K562 (cell line): ENCODE results near the gene ENTPD3. TPM values are rescaled to one million over a fixed set of nuclear protein-coding genes. Genes with fewer than 3 reads are reported as not detected.

Experiments used
- CEBPB ChIP-seq: fragments of 450-650 bp; IDR thresholded peaks from 2 replicates; pipeline ENCODE4 v1.6.1; 2016; ENCODE audit warnings: missing genetic modification characterization, missing compliant biosample characterization
- FIP1L1 ChIP-seq: fragments of 200-400 bp; formaldehyde crosslinking; IDR thresholded peaks from 2 replicates; pipeline ENCODE4 v1.6.1; 2018; ENCODE audit warnings: mild to moderate bottlenecking, low read depth, low read length; ENCODE audit not compliant: poor library complexity, severe bottlenecking
- FOSL1 ChIP-seq: fragments of 200-800 bp; sonication (Bioruptor generic); conservative IDR thresholded peaks from 2 replicates; pipeline ENCODE4 v1.6.1; 2016; ENCODE audit warnings: missing genetic modification characterization, missing compliant biosample characterization
- GATAD2A ChIP-seq: fragments of 450-650 bp; IDR thresholded peaks from 2 replicates; pipeline ENCODE4 v1.6.1; 2017
- GTF2F1 ChIP-seq: IDR thresholded peaks from 2 replicates; pipeline ENCODE4 v1.6.1; 2011; ENCODE audit warnings: low read depth, low read length, improper control_type of control experiment
- HCFC1 ChIP-seq: IDR thresholded peaks from 2 replicates; pipeline ENCODE4 v1.6.1; 2012; ENCODE audit warnings: low read depth, low read length, improper control_type of control experiment
- HMGN3 ChIP-seq: IDR thresholded peaks from 2 replicates; pipeline ENCODE4 v1.6.1; 2011; ENCODE audit warnings: borderline replicate concordance, low read depth, mild to moderate bottlenecking, mixed read lengths, low read length; ENCODE audit not compliant: insufficient read length; ENCODE audit errors: extremely low read depth
- HNRNPL ChIP-seq: fragments of 200-400 bp; formaldehyde crosslinking; IDR thresholded peaks from 2 replicates; pipeline ENCODE4 v1.6.1; 2017; ENCODE audit warnings: low read depth, mild to moderate bottlenecking, low read length
- KAT7 ChIP-seq: sonication (generic); formaldehyde crosslinking; IDR thresholded peaks from 2 replicates; pipeline ENCODE4 v1.8.0; 2022; ENCODE audit warnings: missing genetic modification reagents, mild to moderate bottlenecking, borderline replicate concordance
- POLR2AphosphoS2 ChIP-seq: IDR thresholded peaks from 2 replicates; pipeline ENCODE4 v1.6.1; 2012; ENCODE audit warnings: low read length, improper control_type of control experiment
- RBM34 ChIP-seq: fragments of 200-400 bp; formaldehyde crosslinking; IDR thresholded peaks from 2 replicates; pipeline ENCODE4 v1.6.1; 2018; ENCODE audit warnings: low read length, borderline replicate concordance; ENCODE audit not compliant: insufficient read depth
- SMARCB1 ChIP-seq: IDR thresholded peaks from 2 replicates; pipeline ENCODE4 v1.6.1; 2011; ENCODE audit warnings: improper control_type of control experiment, low read depth; ENCODE audit not compliant: insufficient read length
- SMARCE1 ChIP-seq: fragments of 450-650 bp; IDR thresholded peaks from 2 replicates; pipeline ENCODE4 v1.7.1; 2016; ENCODE audit warnings: mild to moderate bottlenecking
- SPI1 ChIP-seq: IDR thresholded peaks from 2 replicates; pipeline ENCODE4 v1.6.1; 2011; ENCODE audit warnings: low read depth, low read length, control low read depth, borderline replicate concordance
- STAT5B ChIP-seq: fragments of 250-450 bp; sonication (Bioruptor Pico); IDR thresholded peaks from 2 replicates; pipeline ENCODE4 v1.8.0; 2021; ENCODE audit warnings: mild to moderate bottlenecking, inconsistent platforms
- TCFL5 ChIP-seq: fragments of 250-450 bp; sonication (Bioruptor Pico); conservative IDR thresholded peaks from 2 replicates; pipeline ENCODE4 v1.6.1; 2021; ENCODE audit warnings: mild to moderate bottlenecking, moderate library complexity, matching md5 sums
- TRIM28 ChIP-seq: fragments of 450-650 bp; IDR thresholded peaks from 2 replicates; pipeline ENCODE4 v1.6.1; 2017
- XRCC5 ChIP-seq: fragments of 200-400 bp; formaldehyde crosslinking; IDR thresholded peaks from 2 replicates; pipeline ENCODE4 v1.6.1; 2017; ENCODE audit warnings: low read depth, mild to moderate bottlenecking, low read length
- ZBED1 ChIP-seq: IDR thresholded peaks from 2 replicates; pipeline ENCODE4 v1.6.1; 2014
- ZC3H4 ChIP-seq: sonication (generic); formaldehyde crosslinking; IDR thresholded peaks from 2 replicates; pipeline ENCODE4 v1.9.0; 2021; ENCODE audit warnings: missing genetic modification reagents, borderline replicate concordance
- ZFP1 ChIP-seq: fragments of 450-650 bp; formaldehyde crosslinking; IDR thresholded peaks from 2 replicates; pipeline ENCODE4 v1.4.0; 2020; ENCODE audit warnings: mild to moderate bottlenecking, mixed read lengths
- ZNF124 ChIP-seq: sonication (generic); formaldehyde crosslinking; IDR thresholded peaks from 2 replicates; pipeline ENCODE4 v1.8.1; 2022; ENCODE audit warnings: missing genetic modification reagents
- ZNF717 ChIP-seq: fragments of 250-450 bp; sonication (Bioruptor Pico); IDR thresholded peaks from 2 replicates; pipeline ENCODE4 v1.5.0; 2021
- ZNF780A ChIP-seq: fragments of 250-450 bp; sonication (Bioruptor Pico); IDR thresholded peaks from 2 replicates; pipeline ENCODE4 v1.5.0; 2021; ENCODE audit warnings: mild to moderate bottlenecking
- ZNF79 ChIP-seq: fragments of 250-450 bp; sonication (Bioruptor Pico); IDR thresholded peaks from 2 replicates; pipeline ENCODE4 v1.4.0; 2020; ENCODE audit warnings: low read depth, mild to moderate bottlenecking, moderate library complexity
- polyA plus RNA-seq, 8 experiments: library from polyadenylated mRNA; depleted of rRNA in 4 of 8; stranded (reverse) in 5 of 8; unstranded in 3 of 8; fragments of >200 nt; fragmentation: Nextera tagmentation in 2 of 8; fragmentation: Illumina TruSeq in 1 of 8; extraction: Ambion mirVana in 2 of 8; extraction: Trizol in 1 of 8; gene quantifications; 2 replicates each; pipeline versions ENCODE4 v1.2.1 to v1.2.3, GENCODE V29; 2011 to 2014; ENCODE audit warnings: inconsistent platforms in 1 of 8, missing spikeins in 1 of 8
- total RNA-seq, 7 experiments: library from RNA; depleted of rRNA in 6 of 7; stranded (reverse); fragments of >200 nt in 6 of 7; fragmentation: Illumina TruSeq in 2 of 7; extraction: Trizol in 2 of 7; gene quantifications; 2 replicates each; pipeline versions ENCODE4 v1.2.1 to v1.2.3, GENCODE V29; 2011 to 2021; ENCODE audit warnings: low replicate concordance in 1 of 7
- TF ChIP-seq, protein P1 (sequence below), 2 experiments: fragments of 450-650 bp; formaldehyde crosslinking in 1 of 2; IDR thresholded peaks; 2 replicates each; pipeline versions ENCODE4 v1.4.0 to v1.6.1; 2014 to 2020; ENCODE audit warnings: mild to moderate bottlenecking in 2 of 2, borderline replicate concordance in 1 of 2, low read depth in 1 of 2

The ENTPD3 gene
- total and polyA plus RNA-seq, 9 of the 15 experiments (the other 6 are each of a cell fraction or from before 2014, with no cell fraction given), result 0.23 to 2.1 (median 0.58) TPM

DNA sequence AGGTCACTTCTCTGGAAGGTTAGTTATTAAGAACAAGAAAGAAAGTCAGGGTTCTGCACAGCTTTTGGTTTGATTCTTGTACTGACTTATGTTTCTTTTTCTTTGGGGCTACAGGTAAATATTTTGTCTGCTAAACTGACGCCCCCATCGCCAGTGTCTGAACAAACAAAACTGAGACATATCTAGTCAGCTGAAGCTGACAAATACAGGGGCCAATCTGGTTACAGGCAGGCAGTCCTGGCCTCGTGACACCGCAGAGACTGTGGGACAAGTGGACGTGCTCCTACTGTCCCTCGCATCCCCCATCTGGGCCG lies 65.5 kb downstream of the ENTPD3 start (continued):
- TF ChIP-seq SMARCB1, result no peak
- TF ChIP-seq ZBED1, result no peak
- TF ChIP-seq TRIM28, result no peak
- TF ChIP-seq GTF2F1, result no peak
- peak; percentile 84; the same call in 1 of the 2 replicates for TF ChIP-seq KAT7
- no peak for TF ChIP-seq HMGN3
- TF ChIP-seq XRCC5, result no peak
- no peak for TF ChIP-seq FOSL1 (tag)
- 0 out of 2 replicates have a peak, but pooled peaks have one; percentile 75 for TF ChIP-seq ZC3H4 (CRISPR knock-in tag)
- TF ChIP-seq ZNF79 (CRISPR knock-in tag), result no peak
- TF ChIP-seq POLR2AphosphoS2, result no peak
- no peak for TF ChIP-seq ZNF124 (CRISPR knock-in tag)
- TF ChIP-seq RBM34, result no peak
- TF ChIP-seq STAT5B (CRISPR knock-in tag), result no peak
- no peak for TF ChIP-seq CEBPB (tag)
- no peak for TF ChIP-seq GATAD2A
- TF ChIP-seq ZNF780A, result no peak
- no peak for TF ChIP-seq SMARCE1
- no peak for TF ChIP-seq TCFL5
- no peak for TF ChIP-seq ZNF717 (CRISPR knock-in tag)
- TF ChIP-seq, protein P1, sequence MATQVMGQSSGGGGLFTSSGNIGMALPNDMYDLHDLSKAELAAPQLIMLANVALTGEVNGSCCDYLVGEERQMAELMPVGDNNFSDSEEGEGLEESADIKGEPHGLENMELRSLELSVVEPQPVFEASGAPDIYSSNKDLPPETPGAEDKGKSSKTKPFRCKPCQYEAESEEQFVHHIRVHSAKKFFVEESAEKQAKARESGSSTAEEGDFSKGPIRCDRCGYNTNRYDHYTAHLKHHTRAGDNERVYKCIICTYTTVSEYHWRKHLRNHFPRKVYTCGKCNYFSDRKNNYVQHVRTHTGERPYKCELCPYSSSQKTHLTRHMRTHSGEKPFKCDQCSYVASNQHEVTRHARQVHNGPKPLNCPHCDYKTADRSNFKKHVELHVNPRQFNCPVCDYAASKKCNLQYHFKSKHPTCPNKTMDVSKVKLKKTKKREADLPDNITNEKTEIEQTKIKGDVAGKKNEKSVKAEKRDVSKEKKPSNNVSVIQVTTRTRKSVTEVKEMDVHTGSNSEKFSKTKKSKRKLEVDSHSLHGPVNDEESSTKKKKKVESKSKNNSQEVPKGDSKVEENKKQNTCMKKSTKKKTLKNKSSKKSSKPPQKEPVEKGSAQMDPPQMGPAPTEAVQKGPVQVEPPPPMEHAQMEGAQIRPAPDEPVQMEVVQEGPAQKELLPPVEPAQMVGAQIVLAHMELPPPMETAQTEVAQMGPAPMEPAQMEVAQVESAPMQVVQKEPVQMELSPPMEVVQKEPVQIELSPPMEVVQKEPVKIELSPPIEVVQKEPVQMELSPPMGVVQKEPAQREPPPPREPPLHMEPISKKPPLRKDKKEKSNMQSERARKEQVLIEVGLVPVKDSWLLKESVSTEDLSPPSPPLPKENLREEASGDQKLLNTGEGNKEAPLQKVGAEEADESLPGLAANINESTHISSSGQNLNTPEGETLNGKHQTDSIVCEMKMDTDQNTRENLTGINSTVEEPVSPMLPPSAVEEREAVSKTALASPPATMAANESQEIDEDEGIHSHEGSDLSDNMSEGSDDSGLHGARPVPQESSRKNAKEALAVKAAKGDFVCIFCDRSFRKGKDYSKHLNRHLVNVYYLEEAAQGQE (IDR thresholded peaks at IDR 0.05; ENCODE audit: borderline replicate concordance), result 0 out of 2 replicates have a peak, but pooled peaks have one; percentile 23
- TF ChIP-seq, protein P1 (CRISPR knock-in tag; IDR thresholded peaks at IDR 0.05; ENCODE audit: low read depth), result no peak
- no peak for TF ChIP-seq FIP1L1
- no peak for TF ChIP-seq ZFP1 (CRISPR knock-in tag)
- TF ChIP-seq HCFC1, result no peak
- no peak for TF ChIP-seq SPI1
- no peak for TF ChIP-seq HNRNPL
